Adrenal gland (tissue), 12 donors: ENCODE measurements around the gene CLMN. TPM values are rescaled to one million over a fixed set of nuclear protein-coding genes. Genes with fewer than 3 reads are reported as not detected.

Source experiments
- DNase-seq, 7 donors: peaks; one replicate each; pipeline ENCODE4 v3.0.0-alpha.2; 2019 to 2020
- H3K27ac ChIP-seq, 5 donors: fragments of 200-600 bp; sonication (generic) in 4 of 5; 1 replicate in 3 of 5; 2 replicates in 2 of 5; pipeline versions ENCODE4 v1.5.1 to v1.8.0; 2016 to 2020; ENCODE audit warnings: mild to moderate bottlenecking in 1 of 5
- H3K27me3 ChIP-seq: fragments of 200-600 bp; 2 replicates; pipeline ENCODE4 v1.8.0; 2021
- H3K36me3 ChIP-seq, 2 donors: fragments of 200-600 bp; replicated peaks in 1 of 2; 1 replicate in 1 of 2; 2 replicates in 1 of 2; pipeline versions ENCODE4 v1.5.1 to v1.8.0; 2018 to 2022
- H3K4me1 ChIP-seq, 2 donors: fragments of 200-600 bp; replicated peaks in 1 of 2; 1 replicate in 1 of 2; 2 replicates in 1 of 2; pipeline versions ENCODE4 v1.5.1 to v1.8.0; 2018 to 2021
- H3K4me3 ChIP-seq, 4 donors: fragments of 200-600 bp; sonication (generic) in 3 of 4; one replicate each; pipeline ENCODE4 v1.5.1; 2016 to 2018
- H3K9me3 ChIP-seq, 3 donors: fragments of 200-600 bp; sonication (generic) in 1 of 3; replicated peaks in 1 of 3; 1 replicate in 2 of 3; 2 replicates in 1 of 3; pipeline versions ENCODE4 v1.5.1 to v1.8.0; 2016 to 2021
- POLR2A ChIP-seq, 2 donors: fragments of 450-650 bp; IDR thresholded peaks; one replicate each; pipeline ENCODE4 v1.6.1; 2017; ENCODE audit warnings: antibody characterized with exemption in 2 of 2, mild to moderate bottlenecking in 2 of 2, moderate library complexity in 1 of 2
- WGBS, 4 donors: extraction: QIAGEN DNeasy Blood & Tissue Kit in 2 of 4; methylation state at CpG; one replicate each; pipeline versions ENCODE4 v1.1.5 to v1.1.7; 2013 to 2017; 5-methylcytosine and 5-hydroxymethylcytosine counted together
- intact Hi-C, 2 donors: fragments of 100-400 bp; cut with DNase I; formaldehyde crosslinking; loops; one replicate each; pipeline versions ENCODE4 v1.14.1 to v1.15.0; 2022 to 2023
- polyA plus RNA-seq, 3 donors: library from polyadenylated mRNA; stranded (reverse); fragments of 200-250 nt in 2 of 3; fragments of 350-450 nt in 1 of 3; fragmentation: Illumina TruSeq in 1 of 3; extraction: RNeasy Lipid Tissue Mini Kit (QIAGEN cat#74804) in 1 of 3; gene quantifications; one replicate each; pipeline ENCODE4 v1.2.3, GENCODE V29; 2013 to 2014
- total RNA-seq, 9 donors: library from RNA; depleted of rRNA in 4 of 9; stranded (reverse); fragments of >200 nt in 4 of 9; fragments of 120-200 nt in 1 of 9; fragmentation: NEBNext Ultra II Directional in 1 of 9; extraction: Animal tissue kit (Norgen Biotek cat#: 25700) in 1 of 9; gene quantifications; one replicate each; pipeline versions ENCODE4 v1.1.0 to v1.2.4, GENCODE V29; 2013 to 2023
- TF ChIP-seq, protein P1 (sequence below), 6 experiments: fragments of 450-650 bp in 4 of 6; fragments of 200-600 bp in 2 of 6; sonication (generic) in 1 of 6; IDR thresholded peaks; 1 replicate in 5 of 6; 2 replicates in 1 of 6; pipeline versions ENCODE4 v1.5.1 to v1.8.0; 2016 to 2021; ENCODE audit warnings: antibody characterized with exemption in 6 of 6, mild to moderate bottlenecking in 2 of 6, moderate library complexity in 1 of 6
- donor health status: healthy with polysubstance abuse.
- donor health status: Bipolar disorder and iron deficiency.
- donor health status: DM: yes; HTN: yes; CAD: no.
- donor health status: DM: no; HTN: no; CAD: no.
- donor health status: DM: no; HTN: no; CAD: no.
- donor health status: DM: yes; HTN: yes; CAD: no.

The CLMN gene
- total and polyA plus RNA-seq, 12 donors, result 2.7 to 9.5 (median 4.9) TPM

DNA sequence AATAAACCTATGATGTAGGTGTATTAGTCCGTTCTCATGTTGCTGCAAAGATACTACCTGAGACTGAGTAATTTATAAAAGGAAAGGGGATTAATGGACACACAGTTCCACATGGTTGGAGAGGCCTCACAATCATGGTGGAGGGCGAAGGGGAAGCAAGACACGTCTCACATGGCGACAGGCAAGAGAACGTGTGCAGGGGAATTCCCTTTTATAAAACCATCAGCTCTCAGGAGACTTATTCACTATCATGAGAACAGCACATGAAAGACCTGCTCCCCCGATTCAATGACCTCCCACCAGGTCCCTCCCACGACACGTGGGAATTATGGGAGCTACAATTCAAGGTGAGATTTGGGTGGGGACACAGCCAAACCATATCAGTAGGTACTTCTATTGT is 103.7 kb downstream of the CLMN start:
- WGBS, 4 donors, result 80 to 93% (median 89%) methylated on average over 7 to 8 of the region's 8 CpGs
- Histone ChIP-seq H3K9me3 (no peaks in the 10 kb centered on the region), H3K36me3 (no peaks in the 10 kb centered on the region), H3K4me3 (no peak overlapping the region), H3K27ac (no peak overlapping the region), H3K27me3 (no peaks in the 10 kb centered on the region), H3K4me1 (no peaks in the 10 kb centered on the region)
- no peak for DNase-seq
- TF ChIP-seq POLR2A (IDR thresholded peaks at IDR 0.05), result no peak
- TF ChIP-seq, protein P1, sequence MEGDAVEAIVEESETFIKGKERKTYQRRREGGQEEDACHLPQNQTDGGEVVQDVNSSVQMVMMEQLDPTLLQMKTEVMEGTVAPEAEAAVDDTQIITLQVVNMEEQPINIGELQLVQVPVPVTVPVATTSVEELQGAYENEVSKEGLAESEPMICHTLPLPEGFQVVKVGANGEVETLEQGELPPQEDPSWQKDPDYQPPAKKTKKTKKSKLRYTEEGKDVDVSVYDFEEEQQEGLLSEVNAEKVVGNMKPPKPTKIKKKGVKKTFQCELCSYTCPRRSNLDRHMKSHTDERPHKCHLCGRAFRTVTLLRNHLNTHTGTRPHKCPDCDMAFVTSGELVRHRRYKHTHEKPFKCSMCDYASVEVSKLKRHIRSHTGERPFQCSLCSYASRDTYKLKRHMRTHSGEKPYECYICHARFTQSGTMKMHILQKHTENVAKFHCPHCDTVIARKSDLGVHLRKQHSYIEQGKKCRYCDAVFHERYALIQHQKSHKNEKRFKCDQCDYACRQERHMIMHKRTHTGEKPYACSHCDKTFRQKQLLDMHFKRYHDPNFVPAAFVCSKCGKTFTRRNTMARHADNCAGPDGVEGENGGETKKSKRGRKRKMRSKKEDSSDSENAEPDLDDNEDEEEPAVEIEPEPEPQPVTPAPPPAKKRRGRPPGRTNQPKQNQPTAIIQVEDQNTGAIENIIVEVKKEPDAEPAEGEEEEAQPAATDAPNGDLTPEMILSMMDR (IDR thresholded peaks at IDR 0.05), result no peak
- intact Hi-C loops, result no loop called here

DNA sequence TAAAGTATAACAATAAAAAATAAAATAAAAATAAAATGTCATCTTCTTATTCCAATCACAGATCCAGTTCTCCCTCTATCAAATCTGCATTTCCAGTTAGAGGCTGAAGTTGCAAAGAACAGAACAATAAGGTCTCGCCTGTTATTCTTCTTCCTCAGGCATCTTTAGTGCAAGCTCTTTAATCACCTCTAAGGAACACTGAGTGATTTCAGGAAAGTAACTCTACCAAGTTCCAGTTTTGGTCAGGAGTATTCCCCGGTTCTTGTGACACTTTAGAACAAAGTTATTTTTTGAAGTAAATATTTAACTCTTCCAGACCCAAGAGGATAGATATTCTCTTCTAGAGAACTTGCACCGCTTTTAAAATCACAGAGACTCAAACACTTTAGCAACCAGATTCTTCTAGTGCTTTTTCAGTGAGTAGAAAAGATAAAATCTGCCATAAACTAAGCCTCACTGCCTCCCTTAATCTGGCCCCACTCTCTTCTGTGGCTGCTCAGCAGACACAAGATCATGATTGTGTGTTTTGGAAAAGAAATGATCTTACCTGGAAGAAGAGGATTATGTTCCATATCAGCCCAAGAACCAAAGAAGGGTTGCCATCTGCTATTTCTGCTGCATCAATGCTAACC is 104.5 kb downstream of the CLMN start:
- WGBS, 4 donors, result 74 to 84% (median 81%) methylated on average over 3 of the region's 3 CpGs
- TF ChIP-seq POLR2A (IDR thresholded peaks at IDR 0.05), result no peak
- TF ChIP-seq, protein P1 (IDR thresholded peaks at IDR 0.05), result no peak

DNA sequence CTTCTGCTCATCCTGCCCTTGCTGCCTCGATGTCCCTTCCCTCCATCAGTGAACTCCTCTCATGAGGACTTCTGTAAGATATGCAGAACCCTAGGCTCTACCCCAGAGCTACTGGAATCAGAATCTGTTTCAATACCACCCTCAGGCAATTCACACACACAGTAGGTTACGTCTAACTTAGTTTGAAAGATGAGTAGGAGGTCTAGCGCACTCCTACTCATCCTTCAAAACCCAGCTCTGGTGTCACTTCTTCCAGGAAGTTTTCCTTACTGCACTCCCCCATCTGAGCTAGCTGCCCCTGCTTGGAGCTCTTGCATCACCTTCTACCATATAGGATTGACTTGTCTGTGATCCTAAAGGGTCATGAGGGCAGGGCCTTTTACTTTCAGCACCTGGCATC is 105.9 kb downstream of the CLMN start:
- no peak for TF ChIP-seq POLR2A (IDR thresholded peaks at IDR 0.05)
- TF ChIP-seq, protein P1 (IDR thresholded peaks at IDR 0.05), result no peak
- Histone ChIP-seq H3K9me3 (no peaks in the 10 kb centered on the region), H3K27me3 (no peaks in the 10 kb centered on the region), H3K27ac (no peak overlapping the region), H3K4me3 (no peak overlapping the region), H3K4me1 (no peaks in the 10 kb centered on the region), H3K36me3 (no peaks in the 10 kb centered on the region)
- WGBS, 4 donors, result 86 to 97% (median 94%) methylated on average over 3 of the region's 3 CpGs
- intact Hi-C loops, result no loop called here
- DNase-seq, result no peak

More for the DNA sequence above, 104.5 kb downstream of the CLMN start:
- Histone ChIP-seq H3K4me1 (no peaks in the 10 kb centered on the region), H3K4me3 (no peak overlapping the region), H3K27me3 (no peaks in the 10 kb centered on the region), H3K36me3 (no peaks in the 10 kb centered on the region), H3K27ac (no peak overlapping the region), H3K9me3 (no peaks in the 10 kb centered on the region)
- DNase-seq, result no peak
- intact Hi-C loops, result no loop called here

DNA sequence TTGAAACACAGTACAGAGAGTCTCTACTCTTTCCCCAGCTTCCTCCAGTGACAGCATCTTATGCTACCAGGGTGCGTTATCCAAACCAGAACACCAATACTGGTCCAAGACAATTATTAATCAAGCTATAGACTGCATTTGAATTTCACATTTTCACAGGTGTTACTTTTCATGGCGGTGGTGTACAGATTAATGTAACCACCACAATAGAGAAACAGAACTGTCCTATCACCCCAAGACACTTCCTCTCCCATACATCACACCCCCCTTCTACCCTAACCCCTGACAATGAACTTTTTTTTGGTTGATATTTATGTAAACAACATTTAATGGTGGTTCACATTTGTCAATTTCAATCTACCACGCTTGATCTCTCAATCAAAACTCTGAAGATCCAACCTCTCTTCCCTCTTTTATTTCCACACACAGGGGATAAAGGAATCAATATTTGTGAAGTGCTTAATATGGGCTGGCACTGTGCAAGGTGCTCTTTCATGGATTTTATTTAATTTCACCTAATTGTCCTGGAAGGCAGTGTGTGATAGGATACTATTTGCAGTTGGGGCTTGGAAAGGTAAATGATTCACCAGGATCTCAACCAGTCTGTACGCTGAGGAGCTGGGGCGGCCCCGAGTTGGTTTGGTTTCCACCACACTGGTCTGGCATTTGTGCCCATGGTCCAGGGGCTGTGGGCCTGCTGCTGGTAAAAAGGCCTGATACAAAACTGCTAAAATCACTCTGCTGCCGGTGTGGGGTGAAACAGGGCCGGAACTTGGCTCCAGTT is 107.8 kb downstream of the CLMN start:
- intact Hi-C loops, result no loop called here
- WGBS, 4 donors, result 93 to 94% (median 94%) methylated on average over 6 to 8 of the region's 8 CpGs
- no peak for TF ChIP-seq POLR2A (IDR thresholded peaks at IDR 0.05)
- TF ChIP-seq, protein P1 (IDR thresholded peaks at IDR 0.05), result no peak
- Histone ChIP-seq H3K27ac (no peak overlapping the region), H3K4me1 (no peaks in the 10 kb centered on the region), H3K27me3 (no peaks in the 10 kb centered on the region), H3K9me3 (no peaks in the 10 kb centered on the region), H3K4me3 (no peak overlapping the region), H3K36me3 (no peaks in the 10 kb centered on the region)
- DNase-seq, result no peak
